Psoas muscle (tissue), 8 donors: ENCODE results near the gene IL1RAPL1. TPM values are rescaled to one million over a fixed set of nuclear protein-coding genes. Genes with fewer than 3 reads are reported as not detected.

Experiments
- ATAC-seq, 4 donors: fragments of 200-7000 bp; cut with Tn5 transposase; one replicate each; pipeline ENCODE4 v1.9.1; 2020; ENCODE audit warnings: moderate library complexity in 3 of 4, mild to moderate bottlenecking in 2 of 4
- DNase-seq, 2 donors: peaks; one replicate each; pipeline ENCODE4 v3.0.0-alpha.2; 2020
- H3K27ac ChIP-seq: fragments of 200-600 bp; one replicate; pipeline ENCODE4 v1.8.0; 2022
- H3K27me3 ChIP-seq, 3 donors: fragments of 200-600 bp in 1 of 3; one replicate each; pipeline versions ENCODE4 v1.6.1 to v1.8.0; 2013 to 2022; ENCODE audit warnings: low read length in 2 of 3, mild to moderate bottlenecking in 2 of 3, moderate library complexity in 1 of 3; ENCODE audit not compliant: insufficient read depth in 3 of 3
- H3K36me3 ChIP-seq, 2 donors: fragments of 200-600 bp in 1 of 2; one replicate each; pipeline versions ENCODE4 v1.6.1 to v1.8.0; 2013 to 2022; ENCODE audit warnings: low read depth in 1 of 2, mild to moderate bottlenecking in 1 of 2, moderate library complexity in 1 of 2; ENCODE audit not compliant: insufficient read depth in 1 of 2
- H3K4me1 ChIP-seq: fragments of 200-600 bp; one replicate; pipeline ENCODE4 v1.8.0; 2022
- H3K4me3 ChIP-seq: fragments of 200-600 bp; one replicate; pipeline ENCODE4 v1.8.0; 2022; ENCODE audit warnings: mild to moderate bottlenecking
- H3K9me3 ChIP-seq: fragments of 200-600 bp; one replicate; pipeline ENCODE4 v1.8.0; 2022
- CTCF ChIP-seq: fragments of 200-600 bp; IDR thresholded peaks from one replicate; pipeline ENCODE4 v1.8.0; 2022; ENCODE audit warnings: antibody characterized with exemption
- WGBS, 3 donors: extraction: QIAGEN DNeasy Blood & Tissue Kit; methylation state at CpG; one replicate each; pipeline versions ENCODE4 v1.1.6 to v1.1.7; 2013; 5-methylcytosine and 5-hydroxymethylcytosine counted together
- intact Hi-C, 2 donors: fragments of 100-400 bp; cut with DNase I; formaldehyde crosslinking; loops; one replicate each; pipeline versions ENCODE4 v1.11.0 to v1.14.2; 2022
- polyA plus RNA-seq, 3 donors: library from polyadenylated mRNA; stranded (reverse); fragments of 200-250 nt; gene quantifications; one replicate each; pipeline ENCODE4 v1.2.3, GENCODE V29; 2013
- total RNA-seq, 4 donors: library from RNA; stranded (reverse); fragmentation: NEBNext Ultra II Directional in 2 of 4; extraction: Animal tissue kit (Norgen Biotek cat#: 25700) in 2 of 4; gene quantifications; one replicate each; pipeline versions ENCODE4 v1.2.1 to v1.2.4, GENCODE V29; 2021 to 2023
- donor health status: healthy with polysubstance abuse.
- donor health status: DM: no; HTN: no; CAD: no; lungs with moderate emphysema.
- donor health status: Bipolar disorder and iron deficiency.
- donor health status: healthy.
- donor health status: DM: yes; HTN: yes; CAD: no.
- donor health status: DM: no; HTN: no; CAD: no.
- donor health status: DM: no; HTN: no; CAD: no.
- donor health status: DM: yes; HTN: yes; CAD: no.

IL1RAPL1 gene
- total and polyA plus RNA-seq, 7 donors, result 0.04 to 0.50 (median 0.19) TPM; not detected in 1

- 63 to 85% (median 83%) methylated on average over 2 of the region's 2 CpGs for WGBS, 3 donors
These were observed 844.6 kb downstream of the IL1RAPL1 start for GRCh38 chrX:29431895-29432294.

GRCh38 chrX:29432534-29432933 lies 845.3 kb downstream of the IL1RAPL1 start:
- ATAC-seq (no peak), DNase-seq (no peak)
- H3K9me3 ChIP-seq, result peaks cover 5% of the 10 kb centered on the region
- H3K4me3 ChIP-seq, result no peak overlapping the region
- H3K27me3 ChIP-seq, result no peaks in the 10 kb centered on the region
- H3K4me1 ChIP-seq, result no peaks in the 10 kb centered on the region
- H3K36me3 ChIP-seq, result no peaks in the 10 kb centered on the region
- intact Hi-C loops, result no loop called here
- no peak overlapping the region for H3K27ac ChIP-seq
- TF ChIP-seq CTCF, result no peak

More at GRCh38 chrX:29431895-29432294, 844.6 kb downstream of the IL1RAPL1 start:
- no peak for TF ChIP-seq CTCF
- Histone ChIP-seq H3K36me3 (no peaks in the 10 kb centered on the region), H3K4me1 (no peaks in the 10 kb centered on the region), H3K27ac (no peak overlapping the region), H3K4me3 (no peak overlapping the region), H3K9me3 (peaks cover 5% of the 10 kb centered on the region), H3K27me3 (no peaks in the 10 kb centered on the region)
- intact Hi-C loops, result no loop called here
- ATAC-seq (no peak), DNase-seq (no peak)

GRCh38 chrX:29434939-29435338 lies 847.7 kb downstream of the IL1RAPL1 start:
- TF ChIP-seq CTCF, result no peak
- H3K4me1 ChIP-seq, result no peaks in the 10 kb centered on the region
- DNase-seq, result no peak
- no peaks in the 10 kb centered on the region for H3K27me3 ChIP-seq
- intact Hi-C loops, result no loop called here
- H3K36me3 ChIP-seq, result no peaks in the 10 kb centered on the region
- no peak overlapping the region for H3K27ac ChIP-seq
- no peak for ATAC-seq
- no peak overlapping the region for H3K4me3 ChIP-seq
- H3K9me3 ChIP-seq, result peaks cover 5% of the 10 kb centered on the region
- 81 to 95% (median 92%) methylated on average over 3 of the region's 3 CpGs for WGBS, 3 donors

- H3K27ac ChIP-seq, result no peak overlapping the region
- no peak for TF ChIP-seq CTCF
- DNase-seq, result no peak
- no peaks in the 10 kb centered on the region for H3K36me3 ChIP-seq
- no peak overlapping the region for H3K4me3 ChIP-seq
- WGBS, 3 donors, result 80 to 82% (median 81%) methylated on average over 4 of the region's 4 CpGs
- intact Hi-C loops, result no loop called here
- no peaks in the 10 kb centered on the region for H3K4me1 ChIP-seq
- ATAC-seq, result no peak
- no peaks in the 10 kb centered on the region for H3K27me3 ChIP-seq
- H3K9me3 ChIP-seq, result peaks cover 5% of the 10 kb centered on the region
These were observed 848.1 kb downstream of the IL1RAPL1 start for GRCh38 chrX:29435396-29435795.

- Histone ChIP-seq H3K27me3 (no peaks in the 10 kb centered on the region), H3K36me3 (no peaks in the 10 kb centered on the region), H3K4me3 (no peak overlapping the region), H3K9me3 (no peaks in the 10 kb centered on the region), H3K4me1 (no peaks in the 10 kb centered on the region), H3K27ac (no peak overlapping the region)
- intact Hi-C loops, result no loop called here
- DNase-seq (no peak), ATAC-seq (no peak)
- 42 to 62% (median 46%) methylated on average over 2 of the region's 2 CpGs for WGBS, 3 donors
- TF ChIP-seq CTCF, result no peak
These were observed 860.6 kb downstream of the IL1RAPL1 start for GRCh38 chrX:29447867-29448266.
